DMS53 (cell line): Measurements from ENCODE around the gene TNFRSF4.

Experiments
- DNase-seq: peaks from one replicate; lab custom pipeline; 2025; lab: John Stamatoyannopoulos, UW

The TNFRSF4 gene

GRCh38 chr1:1182491-1183220 is 31.3 kb downstream of the TNFRSF4 start:
- no peak for DNase-seq

- no peak for DNase-seq
These were observed 32.0 kb downstream of the TNFRSF4 start for GRCh38 chr1:1181938-1182410.

GRCh38 chr1:1181129-1181937 is 32.6 kb downstream of the TNFRSF4 start:
- DNase-seq, result no peak

GRCh38 chr1:1179983-1180861 is 33.7 kb downstream of the TNFRSF4 start:
- DNase-seq, result no peak

- DNase-seq, result no peak
These were observed 34.5 kb downstream of the TNFRSF4 start for GRCh38 chr1:1179346-1179982.

GRCh38 chr1:1178794-1179331 is 35.1 kb downstream of the TNFRSF4 start:
- DNase-seq, result no peak

GRCh38 chr1:1177452-1178206 is 36.3 kb downstream of the TNFRSF4 start:
- no peak for DNase-seq

- DNase-seq, result no peak
These were observed 37.0 kb downstream of the TNFRSF4 start for GRCh38 chr1:1176931-1177330.

- DNase-seq, result peak; percentile 89
These were observed 37.7 kb downstream of the TNFRSF4 start for GRCh38 chr1:1176063-1176761.

GRCh38 chr1:1175221-1176062 is 38.5 kb downstream of the TNFRSF4 start:
- peak; percentile 94 for DNase-seq

GRCh38 chr1:1173793-1174415 is 40.0 kb downstream of the TNFRSF4 start, which contains the start of gene TTLL10:
Gene TTLL10 (plus strand): TSS chr1:1173880. CDS start chr1:1179216, 5,336 bp downstream.
- no peak for DNase-seq

GRCh38 chr1:1173061-1173792 is 40.7 kb downstream of the TNFRSF4 start:
- no peak for DNase-seq

- no peak for DNase-seq
These were observed 42.2 kb downstream of the TNFRSF4 start for GRCh38 chr1:1171546-1172340.

- DNase-seq, result no peak
These were observed 42.8 kb downstream of the TNFRSF4 start for GRCh38 chr1:1171161-1171545.

- DNase-seq, result no peak
These were observed 43.5 kb downstream of the TNFRSF4 start for GRCh38 chr1:1170215-1171091.
